B cell (primary cell): ENCODE data around the gene TRIM15.

Experiments used
- CTCF ChIP-seq: fragments of 200-600 bp; IDR thresholded peaks from one replicate; pipeline ENCODE4 v1.8.0; 2022; ENCODE audit warnings: antibody characterized with exemption, mild to moderate bottlenecking
- EZH2 ChIP-seq: IDR thresholded peaks from 2 replicates; pipeline ENCODE4 v1.6.1; 2012; ENCODE audit warnings: borderline replicate concordance, low read depth, mild to moderate bottlenecking, moderate library complexity, low read length; ENCODE audit not compliant: insufficient read depth, poor library complexity, severe bottlenecking

- TF ChIP-seq CTCF (no peak), EZH2 (no peak)
Observed at GRCh38 chr6:30131947-30132497, 31.3 kb upstream of the TRIM15 start.
